Measurements from ENCODE around the gene STPG4. TPM values are rescaled to one million over a fixed set of nuclear protein-coding genes. Genes with fewer than 3 reads are reported as not detected.
"Not testable (repeated sequence)": the region's sequence is repeated elsewhere in the genome, so short reads cannot be mapped to it uniquely, and the experiment has no call there.

STPG4 gene
- total RNA-seq, 3 donors from 2014 or later: 0.32 TPM; not detected in 2

DNA sequence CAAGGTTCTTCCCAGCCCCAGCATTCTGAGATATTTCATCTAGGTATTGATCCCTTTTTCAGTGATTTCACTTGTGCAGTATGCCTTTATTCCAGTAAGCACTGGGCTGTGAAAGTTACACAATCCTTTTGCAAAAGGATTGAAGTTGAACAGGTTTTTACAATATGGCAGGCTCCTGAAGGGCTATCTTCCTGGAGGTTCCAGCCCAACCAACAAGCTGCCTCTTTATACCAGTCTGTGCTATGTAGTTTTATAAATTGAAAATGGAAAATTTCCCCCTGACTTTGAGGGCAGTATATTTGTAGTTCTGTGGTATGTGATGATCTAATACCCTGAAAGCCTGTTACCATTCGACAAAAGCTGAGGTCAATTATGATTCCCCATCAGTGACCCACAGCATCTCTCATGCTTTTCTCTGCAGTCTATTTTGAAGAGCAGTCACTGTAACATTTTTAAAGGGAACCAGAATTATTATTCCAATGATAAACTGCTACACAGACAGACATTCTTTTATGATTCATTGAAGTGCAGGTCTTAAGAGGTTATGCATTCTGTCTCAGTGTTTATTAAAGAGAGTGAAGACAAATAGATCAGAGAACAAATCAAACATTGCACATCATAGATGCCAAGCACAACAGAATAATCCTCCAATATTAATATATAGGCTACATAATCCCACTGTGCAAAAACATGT is 35.2 kb upstream of the STPG4 start:
- intact Hi-C loops (cut with DNase I; ENCODE audit: low total_unique reads): no loop called here
- peak overlapping the region in 1 of 2 donors; percentile 23 for H3K27ac ChIP-seq
- no peaks in the 10 kb centered on the region for H3K36me3 ChIP-seq
- no peak for DNase-seq (ENCODE audit: low spot score in 2 of 2)
- no peak overlapping the region for H3K4me3 ChIP-seq
- peaks cover 4 to 11% of the 10 kb centered on the region in 2 donors for H3K4me1 ChIP-seq
- no peaks in the 10 kb centered on the region for H3K27me3 ChIP-seq
- TF ChIP-seq POLR2A (IDR thresholded peaks at IDR 0.05) (no peak), POLR2AphosphoS5 (IDR thresholded peaks at IDR 0.05) (no peak)
- TF ChIP-seq, protein P1, sequence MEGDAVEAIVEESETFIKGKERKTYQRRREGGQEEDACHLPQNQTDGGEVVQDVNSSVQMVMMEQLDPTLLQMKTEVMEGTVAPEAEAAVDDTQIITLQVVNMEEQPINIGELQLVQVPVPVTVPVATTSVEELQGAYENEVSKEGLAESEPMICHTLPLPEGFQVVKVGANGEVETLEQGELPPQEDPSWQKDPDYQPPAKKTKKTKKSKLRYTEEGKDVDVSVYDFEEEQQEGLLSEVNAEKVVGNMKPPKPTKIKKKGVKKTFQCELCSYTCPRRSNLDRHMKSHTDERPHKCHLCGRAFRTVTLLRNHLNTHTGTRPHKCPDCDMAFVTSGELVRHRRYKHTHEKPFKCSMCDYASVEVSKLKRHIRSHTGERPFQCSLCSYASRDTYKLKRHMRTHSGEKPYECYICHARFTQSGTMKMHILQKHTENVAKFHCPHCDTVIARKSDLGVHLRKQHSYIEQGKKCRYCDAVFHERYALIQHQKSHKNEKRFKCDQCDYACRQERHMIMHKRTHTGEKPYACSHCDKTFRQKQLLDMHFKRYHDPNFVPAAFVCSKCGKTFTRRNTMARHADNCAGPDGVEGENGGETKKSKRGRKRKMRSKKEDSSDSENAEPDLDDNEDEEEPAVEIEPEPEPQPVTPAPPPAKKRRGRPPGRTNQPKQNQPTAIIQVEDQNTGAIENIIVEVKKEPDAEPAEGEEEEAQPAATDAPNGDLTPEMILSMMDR (IDR thresholded peaks at IDR 0.05): no peak
- H3K9me3 ChIP-seq: no peaks in the 10 kb centered on the region

DNA sequence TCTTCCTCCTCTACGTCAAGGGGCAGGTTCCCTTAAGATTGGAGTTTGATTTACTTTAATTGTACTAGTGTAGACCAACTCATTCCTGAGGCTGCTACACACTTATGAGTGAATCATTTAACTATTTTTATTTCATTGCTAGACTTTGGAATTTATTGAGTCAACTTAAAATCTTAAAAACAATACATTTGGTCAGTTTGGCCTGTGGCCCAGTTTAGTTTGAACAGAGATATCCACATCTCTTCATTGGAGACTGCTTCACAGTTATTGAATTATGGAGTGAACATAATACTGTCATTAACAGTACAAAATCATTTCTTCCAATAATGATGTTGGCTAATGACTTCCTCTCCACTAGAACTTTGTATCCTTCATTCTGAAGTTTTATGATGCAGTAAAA is 34.5 kb upstream of the STPG4 start:
- DNase-seq (ENCODE audit: low spot score in 2 of 2): no peak
- no peak for TF ChIP-seq POLR2A (IDR thresholded peaks at IDR 0.05)
- TF ChIP-seq POLR2AphosphoS5 (IDR thresholded peaks at IDR 0.05): no peak
- TF ChIP-seq, protein P1 (IDR thresholded peaks at IDR 0.05): no peak
- Histone ChIP-seq H3K4me1 (peaks cover 4 to 11% of the 10 kb centered on the region in 2 donors), H3K9me3 (no peaks in the 10 kb centered on the region), H3K4me3 (no peak overlapping the region), H3K27me3 (no peaks in the 10 kb centered on the region), H3K36me3 (no peaks in the 10 kb centered on the region), H3K27ac (peak overlapping the region in 1 of 2 donors; percentile 23)
- intact Hi-C loops (cut with DNase I; ENCODE audit: low total_unique reads): no loop called here

DNA sequence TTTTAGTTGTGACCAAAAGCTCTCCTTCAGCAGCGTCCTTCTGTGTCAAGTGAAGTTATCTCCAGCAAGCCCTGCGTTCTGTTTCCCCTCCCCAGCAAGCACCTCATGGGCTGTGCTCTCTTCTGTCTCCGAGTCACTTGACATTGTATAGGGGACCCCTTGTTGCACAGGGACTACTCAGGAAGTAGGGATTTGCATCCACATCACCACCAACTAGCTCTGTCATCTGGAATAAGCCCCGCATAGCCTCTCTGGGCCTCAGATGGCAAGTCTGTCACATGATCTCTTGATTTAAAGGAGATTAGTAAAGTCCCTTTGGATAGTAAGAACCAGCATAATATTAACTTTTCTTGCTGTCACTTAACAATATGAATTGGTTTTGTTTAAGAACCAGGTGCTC is 32.0 kb upstream of the STPG4 start:
- DNase-seq (ENCODE audit: low spot score in 2 of 2): no peak
- H3K9me3 ChIP-seq: no peaks in the 10 kb centered on the region
- H3K27ac ChIP-seq: no peak overlapping the region
- intact Hi-C loops (cut with DNase I; ENCODE audit: low total_unique reads): no loop called here
- TF ChIP-seq, protein P1 (IDR thresholded peaks at IDR 0.05): no peak
- TF ChIP-seq POLR2A (IDR thresholded peaks at IDR 0.05) (no peak), POLR2AphosphoS5 (IDR thresholded peaks at IDR 0.05) (no peak)
- H3K36me3 ChIP-seq: no peaks in the 10 kb centered on the region
- no peak overlapping the region for H3K4me3 ChIP-seq
- H3K4me1 ChIP-seq: peaks cover 0 to 2% of the 10 kb centered on the region in 2 donors
- no peaks in the 10 kb centered on the region for H3K27me3 ChIP-seq

DNA sequence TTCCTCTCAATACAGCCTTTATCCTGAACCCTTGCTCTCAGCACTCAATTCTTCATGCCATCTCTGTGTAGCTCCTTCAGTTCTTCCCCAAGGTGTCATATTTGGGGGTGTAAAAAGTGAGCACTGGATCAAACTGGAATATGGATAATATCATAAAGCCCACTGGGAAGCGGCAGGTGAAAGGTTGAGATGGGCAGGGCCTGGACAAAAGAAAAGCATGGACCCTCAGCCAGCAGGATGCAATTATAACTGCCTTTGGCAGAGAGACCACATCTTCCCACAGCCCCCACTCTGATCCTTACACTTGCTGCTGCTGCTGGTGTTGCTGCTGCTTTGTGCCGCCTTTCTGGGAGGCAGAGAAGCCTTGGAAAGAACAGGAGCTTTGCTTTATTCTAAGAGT is 31.2 kb upstream of the STPG4 start:
- intact Hi-C loops (cut with DNase I; ENCODE audit: low total_unique reads): no loop called here
- Histone ChIP-seq H3K4me3 (no peak overlapping the region), H3K27me3 (no peaks in the 10 kb centered on the region), H3K9me3 (no peaks in the 10 kb centered on the region), H3K4me1 (no peaks in the 10 kb centered on the region), H3K27ac (no peak overlapping the region), H3K36me3 (no peaks in the 10 kb centered on the region)
- no peak for DNase-seq (ENCODE audit: low spot score in 2 of 2)
- TF ChIP-seq, protein P1 (IDR thresholded peaks at IDR 0.05): no peak
- TF ChIP-seq POLR2AphosphoS5 (IDR thresholded peaks at IDR 0.05) (no peak), POLR2A (IDR thresholded peaks at IDR 0.05) (no peak)

DNA sequence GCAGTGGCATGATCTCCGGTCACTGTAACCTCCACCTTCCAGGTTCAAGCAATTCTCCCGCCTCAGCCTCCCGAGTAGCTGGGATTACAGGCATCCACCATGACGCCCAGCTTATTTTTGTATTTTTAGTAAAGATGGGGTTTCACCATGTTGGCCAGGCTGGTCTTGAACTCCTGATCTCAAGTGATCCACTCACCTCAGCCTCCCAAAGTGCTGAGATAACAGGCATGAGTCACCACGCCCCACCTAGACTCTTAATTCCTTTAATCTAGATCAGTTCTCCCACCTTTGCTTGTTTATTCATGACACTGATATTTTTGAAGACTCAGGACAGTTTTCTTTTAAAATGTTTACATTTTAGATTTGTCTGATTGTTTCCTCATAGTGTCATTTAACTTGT is 30.0 kb upstream of the STPG4 start:
- H3K4me3 ChIP-seq; H3K27ac ChIP-seq; H3K9me3 ChIP-seq; DNase-seq (ENCODE audit: low spot score in 2 of 2); H3K4me1 ChIP-seq; H3K27me3 ChIP-seq; H3K36me3 ChIP-seq; intact Hi-C loops (cut with DNase I; ENCODE audit: low total_unique reads): not testable (repeated sequence)

All from breast epithelium (tissue), 4 donors.